Neural progenitor cell (in vitro differentiated cells): Measurements from ENCODE around the gene MYRFL. TPM values are rescaled to one million over a fixed set of nuclear protein-coding genes. Genes with fewer than 3 reads are reported as not detected.
A peak's percentile ranks its signal among the peaks of the same experiment; 100 is the strongest.

ENCODE experiments used
- DNase-seq: peaks from one replicate; pipeline ENCODE4 v3.0.0-alpha.2; 2016; ENCODE audit warnings: low spot score
- H2AFZ ChIP-seq: fragments of 200-600 bp; sonication (generic); replicated peaks from 2 replicates; pipeline ENCODE4 v1.6.1; 2016; ENCODE audit warnings: antibody characterized with exemption
- H3F3A ChIP-seq: fragments of 200-600 bp; sonication (generic); 2 replicates; pipeline ENCODE4 v1.6.1; 2016; ENCODE audit warnings: antibody characterized with exemption, low read depth
- H3K27ac ChIP-seq: fragments of 200-600 bp; sonication (generic); 2 replicates; pipeline ENCODE4 v1.5.1; 2016; ENCODE audit warnings: mild to moderate bottlenecking
- H3K27me3 ChIP-seq: fragments of 200-600 bp; sonication (generic); 2 replicates; pipeline ENCODE4 v1.6.1; 2016; ENCODE audit warnings: mild to moderate bottlenecking, moderate library complexity
- H3K36me3 ChIP-seq: fragments of 200-600 bp; sonication (generic); 2 replicates; pipeline ENCODE4 v1.5.1; 2016
- H3K4me1 ChIP-seq: fragments of 200-600 bp; sonication (generic); 2 replicates; pipeline ENCODE4 v1.6.1; 2016; ENCODE audit warnings: mixed run types
- H3K4me2 ChIP-seq: fragments of 200-600 bp; sonication (generic); 2 replicates; pipeline ENCODE4 v1.6.1; 2016
- H3K4me3 ChIP-seq: fragments of 200-600 bp; sonication (generic); 2 replicates; pipeline ENCODE4 v1.5.1; 2016
- H3K79me2 ChIP-seq: fragments of 200-600 bp; sonication (generic); 2 replicates; pipeline ENCODE4 v1.6.1; 2016; ENCODE audit warnings: low read depth
- H3K9ac ChIP-seq: fragments of 200-600 bp; sonication (generic); 2 replicates; pipeline ENCODE4 v1.6.1; 2016
- H3K9me3 ChIP-seq: fragments of 200-600 bp; sonication (generic); 2 replicates; pipeline ENCODE4 v1.5.1; 2016; ENCODE audit warnings: low read depth
- H4K20me1 ChIP-seq: fragments of 200-600 bp; sonication (generic); 2 replicates; pipeline ENCODE4 v1.6.1; 2016; ENCODE audit warnings: low read depth
- H3K27ac Mint-ChIP-seq: 3 replicates; pipeline ENCODE4 v1.8.0; 2021; ENCODE audit warnings: mixed read lengths
- H3K27me3 Mint-ChIP-seq: 2 replicates; pipeline ENCODE4 v1.8.0; 2022; ENCODE audit warnings: low read depth, mild to moderate bottlenecking, inconsistent platforms, moderate library complexity, mixed read lengths; ENCODE audit not compliant: insufficient read depth
- H3K36me3 Mint-ChIP-seq: 3 replicates; pipeline ENCODE4 v1.8.0; 2021; ENCODE audit warnings: mixed read lengths
- H3K4me1 Mint-ChIP-seq: 3 replicates; pipeline ENCODE4 v1.8.0; 2021; ENCODE audit warnings: mixed read lengths
- H3K4me3 Mint-ChIP-seq: 3 replicates; pipeline ENCODE4 v1.8.0; 2021; ENCODE audit warnings: mild to moderate bottlenecking, moderate library complexity, mixed read lengths
- H3K9me3 Mint-ChIP-seq: 3 replicates; pipeline ENCODE4 v1.8.0; 2020; ENCODE audit warnings: mixed read lengths
- CTCF ChIP-seq: fragments of 200-600 bp; sonication (generic); IDR thresholded peaks from 2 replicates; pipeline ENCODE4 v1.5.1; 2017; ENCODE audit warnings: antibody characterized with exemption, mild to moderate bottlenecking
- EZH2 ChIP-seq: fragments of 200-600 bp; sonication (generic); IDR thresholded peaks from 2 replicates; pipeline ENCODE4 v1.6.1; 2017; ENCODE audit warnings: antibody characterized with exemption, mild to moderate bottlenecking, moderate library complexity
- EZH2phosphoT487 ChIP-seq: fragments of 200-600 bp; sonication (generic); IDR thresholded peaks from 2 replicates; pipeline ENCODE4 v1.6.1; 2017; ENCODE audit warnings: antibody characterized with exemption
- total RNA-seq: library from RNA; depleted of rRNA; stranded (reverse); fragments of >200 nt; gene quantifications from 2 replicates; pipeline ENCODE4 v1.2.3, GENCODE V29; 2015; ENCODE audit warnings: low replicate concordance

MYRFL gene
- total RNA-seq, 1 donor from 2014 or later, result not detected

GRCh38 chr12:69840727-69841126 is 15.7 kb downstream of the MYRFL start:
- no peak for TF ChIP-seq EZH2
- TF ChIP-seq EZH2phosphoT487, result no peak
- TF ChIP-seq CTCF, result no peak
- Histone ChIP-seq H2AFZ (no peak overlapping the region), H3K79me2 (no peaks in the 10 kb centered on the region), H4K20me1 (no peaks in the 10 kb centered on the region), H3K9ac (no peak overlapping the region), H3K9me3 (no peaks in the 10 kb centered on the region), H3F3A (no peaks in the 10 kb centered on the region), H3K4me1 (no peaks in the 10 kb centered on the region), H3K4me2 (no peak overlapping the region), H3K36me3 (no peaks in the 10 kb centered on the region), H3K27ac (no peak overlapping the region), H3K27me3 (no peaks in the 10 kb centered on the region), H3K4me3 (no peak overlapping the region)
- Mint-ChIP-seq H3K27me3 (no peaks in the 10 kb centered on the region), H3K4me3 (no peak overlapping the region), H3K9me3 (no peaks in the 10 kb centered on the region), H3K27ac (no peak overlapping the region), H3K4me1 (peaks cover 6% of the 10 kb centered on the region), H3K36me3 (no peaks in the 10 kb centered on the region)
- DNase-seq, result no peak

- Histone ChIP-seq H3K4me1 (no peaks in the 10 kb centered on the region), H3K4me2 (no peak overlapping the region), H3K79me2 (no peaks in the 10 kb centered on the region), H3K9me3 (no peaks in the 10 kb centered on the region), H2AFZ (peak overlapping the region; percentile 82), H3K27me3 (no peaks in the 10 kb centered on the region), H4K20me1 (no peaks in the 10 kb centered on the region), H3K36me3 (no peaks in the 10 kb centered on the region), H3K4me3 (no peak overlapping the region), H3K27ac (no peak overlapping the region), H3K9ac (no peak overlapping the region), H3F3A (no peaks in the 10 kb centered on the region)
- Mint-ChIP-seq H3K36me3 (no peaks in the 10 kb centered on the region), H3K4me3 (no peak overlapping the region), H3K4me1 (peaks cover 3% of the 10 kb centered on the region), H3K27me3 (no peaks in the 10 kb centered on the region), H3K9me3 (no peaks in the 10 kb centered on the region), H3K27ac (no peak overlapping the region)
- no peak for DNase-seq
- TF ChIP-seq EZH2phosphoT487 (no peak), CTCF (no peak), EZH2 (no peak)
Measured at GRCh38 chr12:69843608-69844007, 18.6 kb downstream of the MYRFL start.

GRCh38 chr12:69844416-69844815 is 19.4 kb downstream of the MYRFL start:
- Mint-ChIP-seq H3K4me1 (peaks cover 3% of the 10 kb centered on the region), H3K36me3 (no peaks in the 10 kb centered on the region), H3K27ac (no peak overlapping the region), H3K9me3 (no peaks in the 10 kb centered on the region), H3K27me3 (no peaks in the 10 kb centered on the region), H3K4me3 (no peak overlapping the region)
- Histone ChIP-seq H3K36me3 (no peaks in the 10 kb centered on the region), H3F3A (no peaks in the 10 kb centered on the region), H3K27ac (no peak overlapping the region), H3K9ac (no peak overlapping the region), H3K9me3 (no peaks in the 10 kb centered on the region), H3K27me3 (no peaks in the 10 kb centered on the region), H3K4me1 (no peaks in the 10 kb centered on the region), H4K20me1 (no peaks in the 10 kb centered on the region), H3K79me2 (no peaks in the 10 kb centered on the region), H3K4me3 (no peak overlapping the region), H2AFZ (no peak overlapping the region), H3K4me2 (no peak overlapping the region)
- no peak for DNase-seq
- TF ChIP-seq CTCF (no peak), EZH2phosphoT487 (no peak), EZH2 (no peak)

GRCh38 chr12:69844836-69845235 is 19.8 kb downstream of the MYRFL start:
- Histone ChIP-seq H3K79me2 (no peaks in the 10 kb centered on the region), H3K9ac (no peak overlapping the region), H3K4me3 (no peak overlapping the region), H2AFZ (no peak overlapping the region), H3F3A (no peaks in the 10 kb centered on the region), H3K4me1 (no peaks in the 10 kb centered on the region), H3K4me2 (no peak overlapping the region), H3K36me3 (no peaks in the 10 kb centered on the region), H4K20me1 (no peaks in the 10 kb centered on the region), H3K9me3 (no peaks in the 10 kb centered on the region), H3K27me3 (no peaks in the 10 kb centered on the region), H3K27ac (no peak overlapping the region)
- Mint-ChIP-seq H3K4me1 (peaks cover 3% of the 10 kb centered on the region), H3K27ac (no peak overlapping the region), H3K36me3 (no peaks in the 10 kb centered on the region), H3K4me3 (no peak overlapping the region), H3K9me3 (no peaks in the 10 kb centered on the region), H3K27me3 (no peaks in the 10 kb centered on the region)
- TF ChIP-seq CTCF (no peak), EZH2 (no peak), EZH2phosphoT487 (no peak)
- no peak for DNase-seq
